HG03097 (cell line): ENCODE results near the gene NTN1.

Source experiments
- ATAC-seq: cut with Tn5 transposase; IDR thresholded peaks from one replicate; pipeline ENCODE4 v1.9.1; 2021; ENCODE audit not compliant: unreplicated experiment, low FRiP score

NTN1 gene

DNA sequence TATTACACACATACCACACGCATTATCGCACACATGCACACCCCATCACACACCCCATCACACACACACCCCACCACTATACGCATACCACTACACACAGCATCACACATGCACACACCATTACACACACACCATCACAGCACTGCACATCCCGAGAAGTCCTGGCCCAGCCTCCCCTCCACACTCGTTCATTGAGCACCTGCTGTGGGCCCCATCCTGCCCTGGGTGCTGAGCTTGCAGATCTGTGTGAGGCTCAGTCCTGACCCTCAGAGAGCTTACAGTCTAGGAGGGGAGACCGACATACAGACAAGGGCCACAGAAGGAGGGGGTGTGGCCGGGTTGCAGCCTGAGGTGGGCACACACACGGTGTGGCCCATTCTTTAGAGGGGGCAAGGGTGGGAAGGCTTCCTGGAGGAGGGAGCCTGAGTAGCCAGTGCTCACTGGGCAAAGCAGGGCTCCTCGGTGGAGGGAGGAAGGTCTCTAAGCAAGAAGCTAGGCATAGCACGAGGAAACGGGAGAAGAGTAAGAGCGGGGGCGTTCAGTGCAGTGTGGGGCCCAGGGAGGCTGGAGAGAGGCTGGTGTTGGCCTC lies 206.6 kb downstream of the NTN1 start:
- no peak for ATAC-seq

- ATAC-seq: no peak
Observed at GRCh38 chr17:9228408-9229159, 207.3 kb downstream of the NTN1 start.

GRCh38 chr17:9229160-9229825 lies 208.0 kb downstream of the NTN1 start:
- no peak for ATAC-seq

GRCh38 chr17:9229826-9230201 lies 208.5 kb downstream of the NTN1 start:
- ATAC-seq: no peak

- ATAC-seq: no peak
Observed at GRCh38 chr17:9230346-9230745, 209.0 kb downstream of the NTN1 start.

- no peak for ATAC-seq
Observed at GRCh38 chr17:9230861-9231260, 209.6 kb downstream of the NTN1 start.

- no peak for ATAC-seq
Observed at GRCh38 chr17:9231449-9232154, 210.3 kb downstream of the NTN1 start.

DNA sequence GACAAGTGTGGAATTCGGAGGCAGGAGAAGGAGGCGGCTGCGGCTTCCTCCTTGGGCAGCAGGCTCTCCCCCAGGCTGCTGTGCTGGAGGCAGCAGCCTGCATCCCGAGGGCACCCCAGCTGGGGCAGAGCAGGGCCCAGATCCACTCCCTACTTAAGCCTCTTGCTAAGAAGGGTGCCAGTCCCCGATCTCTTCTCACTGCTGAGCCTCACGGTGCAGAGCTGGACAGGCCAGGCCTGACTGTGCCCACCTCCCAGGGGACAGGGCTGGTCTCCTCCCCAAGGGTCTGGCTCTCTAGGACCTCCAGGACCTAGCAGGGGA lies 210.8 kb downstream of the NTN1 start:
- ATAC-seq: no peak

DNA sequence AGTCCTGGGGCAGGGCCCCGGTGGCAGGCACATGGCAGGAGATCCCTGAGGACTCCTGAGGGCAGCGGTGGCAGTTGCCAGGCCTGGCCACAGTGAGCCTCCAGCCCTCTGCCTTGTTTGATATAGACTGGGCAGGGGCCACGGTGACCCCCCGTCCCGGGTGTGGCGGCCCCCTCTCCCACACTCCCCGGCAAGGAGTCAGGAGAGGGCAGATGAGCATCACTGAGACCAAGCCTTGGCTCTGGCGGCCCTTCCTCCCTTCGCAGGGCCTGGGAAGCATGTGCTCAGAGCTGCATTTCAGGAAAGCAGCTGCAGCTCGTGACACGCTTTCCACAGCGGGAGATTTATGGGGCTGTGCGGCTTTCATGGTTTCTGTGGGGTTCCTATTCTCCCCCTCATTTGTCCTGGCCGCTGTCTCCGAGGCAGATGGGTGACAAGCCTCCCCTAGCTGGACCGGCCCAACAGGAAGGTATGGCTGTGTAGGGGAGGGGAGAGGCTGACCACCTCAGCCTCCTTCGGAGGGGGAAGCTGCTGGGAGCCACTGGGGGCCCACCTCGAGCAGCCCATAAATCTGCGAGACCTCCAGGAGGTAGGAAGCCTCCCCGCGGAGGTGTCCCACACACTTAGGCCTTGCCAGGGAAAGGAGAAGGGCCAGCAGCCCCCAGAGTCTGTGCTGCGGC lies 211.4 kb downstream of the NTN1 start:
- ATAC-seq: no peak

DNA sequence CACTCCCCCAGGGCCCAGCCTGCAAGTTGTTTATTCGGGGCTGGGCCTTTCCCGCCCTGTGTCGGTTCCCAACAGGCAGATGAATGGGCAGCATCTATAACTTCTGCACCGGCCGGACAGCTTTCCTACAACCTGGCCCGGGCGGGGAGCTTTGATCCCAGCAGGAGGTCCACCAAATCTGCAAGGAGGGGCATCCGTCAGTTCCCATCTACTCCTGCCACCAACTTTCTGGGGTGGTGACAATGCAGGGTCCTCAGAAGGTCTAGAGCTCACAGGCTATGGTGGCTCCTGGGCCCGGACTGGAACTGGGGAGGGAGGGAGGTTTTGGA lies 211.9 kb downstream of the NTN1 start:
- no peak for ATAC-seq

DNA sequence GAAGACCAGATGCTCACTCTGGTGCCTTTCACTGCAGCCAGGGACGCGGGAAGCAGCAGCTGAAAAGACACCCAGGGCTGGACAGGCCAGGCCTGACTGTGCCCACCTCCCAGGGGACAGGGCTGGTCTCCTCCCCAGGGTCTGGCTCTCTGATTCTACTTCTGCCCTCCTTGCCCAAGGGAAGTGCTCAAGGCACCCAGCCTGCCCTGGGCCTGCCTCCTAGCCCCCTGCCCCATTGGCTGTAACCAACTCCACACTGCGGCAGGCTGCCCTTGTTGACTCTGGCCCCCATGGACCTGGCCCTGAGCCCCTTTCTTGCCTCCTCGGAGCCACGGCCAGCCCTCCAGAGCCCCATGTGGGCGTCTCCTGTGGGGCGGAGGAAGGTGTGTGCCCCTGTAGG lies 212.5 kb downstream of the NTN1 start:
- no peak for ATAC-seq

- no peak for ATAC-seq
Observed at GRCh38 chr17:9234389-9234945, 213.2 kb downstream of the NTN1 start.

GRCh38 chr17:9235346-9235745 lies 214.0 kb downstream of the NTN1 start:
- no peak for ATAC-seq

GRCh38 chr17:9236286-9237052 lies 215.2 kb downstream of the NTN1 start:
- no peak for ATAC-seq

- ATAC-seq: no peak
Observed at GRCh38 chr17:9237053-9237410, 215.7 kb downstream of the NTN1 start.

DNA sequence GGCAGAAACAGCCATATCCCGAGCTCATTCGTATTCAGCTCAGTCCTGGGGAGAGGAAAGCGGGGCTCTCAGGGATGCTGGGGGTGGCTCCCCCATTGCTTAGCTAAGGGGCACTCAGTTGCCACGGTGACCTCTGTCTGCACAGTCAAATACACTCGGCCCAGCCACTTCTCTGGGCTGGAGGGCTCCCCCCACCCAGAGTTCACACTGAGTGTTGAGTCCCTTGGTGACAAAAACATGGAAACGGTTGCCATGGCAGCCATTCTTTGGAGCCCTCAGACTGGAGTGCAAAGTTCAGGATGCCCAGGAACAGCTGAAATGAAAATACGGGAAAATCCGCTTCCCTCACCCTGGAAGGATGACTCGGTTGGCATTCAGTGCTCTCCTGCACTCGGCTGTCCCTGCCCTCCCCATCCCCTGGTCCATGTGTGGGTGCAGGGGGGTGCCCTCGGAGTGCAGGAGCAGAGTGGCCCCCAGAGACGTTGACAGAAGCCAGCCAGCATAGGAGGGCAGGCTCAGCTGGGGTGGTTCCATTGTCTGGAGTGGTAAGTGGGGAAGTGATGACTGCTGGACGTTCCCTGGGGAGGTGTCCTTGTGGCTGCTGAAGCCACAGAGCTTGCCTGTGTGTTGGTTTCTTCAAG lies 216.5 kb downstream of the NTN1 start:
- ATAC-seq: no peak

DNA sequence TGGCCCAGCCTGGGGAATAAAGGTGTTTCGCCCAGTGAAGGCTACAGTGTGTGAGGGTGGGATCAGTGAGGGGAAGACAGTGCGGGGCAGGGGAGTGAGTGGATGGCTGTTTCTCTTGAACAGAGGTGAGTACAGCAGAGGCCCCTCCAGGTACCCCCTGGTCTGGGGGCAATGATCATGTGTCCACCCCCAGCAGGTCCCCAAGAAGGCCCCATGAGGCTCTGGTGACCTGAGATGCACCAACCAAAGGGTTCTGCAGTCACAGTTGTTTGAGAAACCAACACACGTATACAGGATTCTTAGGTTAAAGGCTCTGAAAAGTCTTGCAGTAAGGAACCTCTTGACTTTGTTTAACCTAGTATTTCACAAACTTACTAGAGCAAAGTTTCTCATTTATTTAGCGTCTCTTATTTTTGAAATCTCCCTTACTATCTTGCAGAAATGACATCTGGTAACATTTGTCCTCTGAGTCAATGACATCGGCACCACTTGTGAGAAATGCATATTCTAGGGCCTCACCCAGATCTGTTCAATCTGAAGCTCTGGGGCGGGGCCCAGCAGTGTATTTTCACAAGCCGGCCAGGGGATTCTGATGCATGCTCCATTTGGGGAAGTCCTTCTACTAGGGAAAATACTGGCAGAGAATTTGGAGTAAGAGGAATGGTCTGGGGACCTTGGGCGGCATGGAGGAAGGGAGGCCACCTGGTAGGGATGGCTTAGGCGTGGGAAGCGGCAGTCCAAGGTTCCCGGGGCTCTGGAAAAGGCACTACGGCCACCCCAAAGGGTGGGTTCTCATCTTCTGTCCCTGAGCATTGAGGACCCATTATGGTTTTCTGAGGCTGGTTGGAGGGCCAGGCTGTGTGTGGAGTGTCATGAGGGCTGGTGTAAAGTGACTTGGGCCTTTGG lies 217.3 kb downstream of the NTN1 start:
- ATAC-seq: no peak

DNA sequence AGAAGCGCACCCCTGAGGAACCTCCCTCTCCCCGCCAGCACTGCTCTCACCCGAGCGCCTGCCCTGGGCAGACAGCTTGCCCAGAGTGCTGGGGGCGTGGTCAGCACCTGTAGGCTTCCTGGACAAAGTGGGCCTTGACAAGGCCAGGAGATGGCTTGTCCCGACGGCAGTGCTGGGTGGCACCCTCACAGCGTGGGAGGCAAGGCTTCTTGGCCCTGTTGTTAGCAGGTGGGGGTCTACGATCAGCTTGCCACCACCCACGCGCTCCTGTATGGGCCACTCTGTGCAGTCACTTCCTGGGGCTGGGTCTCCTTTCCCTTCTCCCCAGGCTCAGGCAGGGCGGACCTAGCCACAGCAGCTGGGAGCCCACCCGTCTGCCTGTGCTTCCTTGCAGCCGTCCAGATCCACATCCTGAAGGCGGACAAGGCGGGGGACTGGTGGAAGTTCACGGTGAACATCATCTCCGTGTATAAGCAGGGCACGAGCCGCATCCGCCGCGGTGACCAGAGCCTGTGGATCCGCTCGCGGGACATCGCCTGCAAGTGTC lies 218.0 kb downstream of the NTN1 start:
- ATAC-seq: no peak
